Esophagus squamous epithelium (tissue), 4 donors: ENCODE measurements around the gene FGD6.

ENCODE experiments used
- POLR2A ChIP-seq, 4 donors: fragments of 450-650 bp; IDR thresholded peaks; one replicate each; pipeline ENCODE4 v1.6.1; 2017; ENCODE audit warnings: antibody characterized with exemption in 4 of 4, mild to moderate bottlenecking in 4 of 4, moderate library complexity in 3 of 4
- TF ChIP-seq, protein P1 (sequence below), 6 experiments: fragments of 450-650 bp in 4 of 6; fragments of 200-600 bp in 2 of 6; sonication (generic) in 2 of 6; IDR thresholded peaks; one replicate each; pipeline ENCODE4 v1.5.1; 2016 to 2019; ENCODE audit warnings: antibody characterized with exemption in 6 of 6, mild to moderate bottlenecking in 4 of 6, moderate library complexity in 4 of 6

DNA sequence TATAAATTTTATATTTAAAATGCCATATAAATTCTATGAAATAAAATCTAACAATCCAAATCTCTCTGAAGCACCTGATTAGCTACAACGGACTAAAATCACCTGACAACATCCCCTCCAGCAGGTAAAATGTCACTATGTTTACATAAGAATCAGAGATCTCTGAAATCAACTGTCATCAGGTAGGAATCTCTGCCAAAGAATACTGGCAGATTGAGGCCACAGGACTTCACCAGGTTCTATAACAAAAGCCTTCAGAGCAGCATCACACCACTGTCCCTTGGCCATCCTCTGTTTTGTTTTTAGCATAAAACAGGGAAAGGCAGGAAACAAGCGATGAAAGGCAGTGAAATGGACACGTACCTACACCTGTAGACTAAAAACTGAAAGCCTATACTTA is 22.1 kb downstream of the FGD6 start:
- TF ChIP-seq, protein P1, sequence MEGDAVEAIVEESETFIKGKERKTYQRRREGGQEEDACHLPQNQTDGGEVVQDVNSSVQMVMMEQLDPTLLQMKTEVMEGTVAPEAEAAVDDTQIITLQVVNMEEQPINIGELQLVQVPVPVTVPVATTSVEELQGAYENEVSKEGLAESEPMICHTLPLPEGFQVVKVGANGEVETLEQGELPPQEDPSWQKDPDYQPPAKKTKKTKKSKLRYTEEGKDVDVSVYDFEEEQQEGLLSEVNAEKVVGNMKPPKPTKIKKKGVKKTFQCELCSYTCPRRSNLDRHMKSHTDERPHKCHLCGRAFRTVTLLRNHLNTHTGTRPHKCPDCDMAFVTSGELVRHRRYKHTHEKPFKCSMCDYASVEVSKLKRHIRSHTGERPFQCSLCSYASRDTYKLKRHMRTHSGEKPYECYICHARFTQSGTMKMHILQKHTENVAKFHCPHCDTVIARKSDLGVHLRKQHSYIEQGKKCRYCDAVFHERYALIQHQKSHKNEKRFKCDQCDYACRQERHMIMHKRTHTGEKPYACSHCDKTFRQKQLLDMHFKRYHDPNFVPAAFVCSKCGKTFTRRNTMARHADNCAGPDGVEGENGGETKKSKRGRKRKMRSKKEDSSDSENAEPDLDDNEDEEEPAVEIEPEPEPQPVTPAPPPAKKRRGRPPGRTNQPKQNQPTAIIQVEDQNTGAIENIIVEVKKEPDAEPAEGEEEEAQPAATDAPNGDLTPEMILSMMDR (IDR thresholded peaks at IDR 0.05), result no peak
- TF ChIP-seq POLR2A (IDR thresholded peaks at IDR 0.05), result no peak
